Activated CD4-positive, CD25-positive, alpha-beta regulatory T cell treated with anti-CD3 and anti-CD28 coated beads, Interleukin-2, amount 50 U/mL, for 24 hours (primary cell): Measurements from ENCODE around the gene EEPD1.

Experiments
- ATAC-seq, 2 donors: fragments of 150-1000 bp; cut with Tn5 transposase; one replicate each; pipeline ENCODE4 v1.10.0; 2021; ENCODE audit warnings: mild to moderate bottlenecking in 1 of 2, moderate library complexity in 1 of 2

Gene EEPD1

DNA sequence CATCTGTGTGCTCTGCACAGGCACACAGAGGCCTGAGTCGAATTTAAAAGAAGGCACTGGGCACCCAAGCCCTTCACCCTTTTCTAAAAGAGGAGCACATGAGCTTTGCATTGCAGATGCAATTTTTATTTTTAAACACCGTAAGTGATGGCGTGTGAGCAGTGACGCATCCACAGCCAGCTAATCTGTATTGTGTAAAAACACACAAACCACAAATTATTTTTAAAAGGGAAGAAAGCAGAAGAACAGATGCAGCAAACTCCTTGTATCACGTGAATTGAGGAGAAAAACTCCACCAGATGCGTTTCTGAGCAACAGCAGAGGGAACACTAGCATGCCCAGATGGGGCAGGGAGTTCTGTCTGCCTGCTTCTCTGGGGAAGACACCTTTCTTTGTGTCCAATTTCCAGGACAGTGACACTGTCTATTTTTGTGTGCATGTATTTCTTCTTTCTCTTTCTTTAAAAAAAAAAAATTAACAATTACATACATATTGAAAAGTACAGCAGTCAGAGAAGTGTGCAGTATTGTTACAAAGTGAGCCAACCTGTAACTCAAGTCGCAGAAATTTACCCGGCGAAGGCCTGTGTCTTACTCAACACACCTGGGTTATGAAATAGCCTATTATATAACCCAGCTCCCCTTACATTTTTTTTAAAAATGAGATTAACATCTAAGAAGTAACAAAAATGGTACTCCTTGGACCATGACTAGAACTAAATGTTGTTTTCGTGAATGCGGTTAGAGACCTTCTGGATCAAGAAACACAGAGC, 39.2 kb downstream of the EEPD1 start:
- no peak for ATAC-seq

DNA sequence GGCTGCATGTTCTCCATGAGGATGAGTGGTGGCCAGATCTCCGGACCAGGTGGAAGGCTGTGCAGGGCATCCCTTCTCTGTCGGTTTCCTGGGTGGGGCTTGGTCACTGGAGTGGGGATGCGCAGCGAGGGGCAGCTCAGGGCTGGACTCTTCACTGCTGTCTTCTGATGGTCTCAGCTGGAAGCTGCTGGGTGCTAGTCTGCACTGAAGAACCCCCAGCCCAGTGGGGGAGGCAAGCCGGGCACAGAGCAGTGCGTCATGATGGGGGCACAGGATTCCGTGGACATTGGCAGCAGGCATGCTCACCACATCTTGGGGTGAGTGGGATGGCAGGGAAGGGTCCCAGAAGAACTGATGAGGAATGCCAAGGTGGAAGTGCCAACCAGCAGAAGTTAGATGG, 39.8 kb downstream of the EEPD1 start:
- no peak for ATAC-seq

DNA sequence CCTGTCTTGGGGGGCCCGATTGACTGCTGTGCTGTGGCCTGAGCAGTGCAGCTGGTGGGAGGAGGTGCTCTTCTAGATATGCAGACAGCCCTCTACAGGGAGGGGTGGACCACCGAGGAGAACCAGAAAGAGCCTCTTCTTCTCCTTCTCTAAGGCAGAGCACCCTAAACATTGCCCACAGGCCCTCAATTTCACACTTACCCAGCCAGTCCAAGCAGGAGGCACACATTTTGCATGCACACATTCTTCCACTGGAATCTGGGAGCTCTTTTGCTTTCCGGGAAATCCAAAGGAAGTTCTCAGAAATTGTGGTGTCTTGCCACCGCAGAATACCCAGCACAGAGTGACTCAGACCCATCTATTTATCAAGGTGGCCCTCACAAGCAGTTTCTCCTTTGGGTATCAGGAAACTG, 45.8 kb downstream of the EEPD1 start:
- no peak for ATAC-seq

DNA sequence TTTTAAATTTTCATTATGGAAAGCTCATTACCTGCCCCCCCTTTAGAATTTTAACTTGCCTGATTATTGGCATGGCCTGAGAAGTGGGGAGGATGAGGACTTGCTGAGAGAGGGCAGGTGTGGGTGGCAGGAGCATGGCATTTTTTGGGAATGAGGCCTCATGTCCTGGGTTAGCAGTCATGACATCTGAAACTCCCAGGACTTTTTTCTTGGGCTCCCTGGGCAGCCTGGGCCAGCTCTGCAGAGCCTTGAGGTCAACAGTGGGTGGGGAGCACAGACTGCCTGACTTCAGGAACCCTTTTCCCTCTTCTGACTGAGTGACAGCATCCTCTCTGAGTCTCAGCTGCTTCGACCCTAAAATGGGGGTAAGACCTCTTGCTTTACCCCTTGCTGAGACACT, 46.3 kb downstream of the EEPD1 start:
- ATAC-seq, result no peak

DNA sequence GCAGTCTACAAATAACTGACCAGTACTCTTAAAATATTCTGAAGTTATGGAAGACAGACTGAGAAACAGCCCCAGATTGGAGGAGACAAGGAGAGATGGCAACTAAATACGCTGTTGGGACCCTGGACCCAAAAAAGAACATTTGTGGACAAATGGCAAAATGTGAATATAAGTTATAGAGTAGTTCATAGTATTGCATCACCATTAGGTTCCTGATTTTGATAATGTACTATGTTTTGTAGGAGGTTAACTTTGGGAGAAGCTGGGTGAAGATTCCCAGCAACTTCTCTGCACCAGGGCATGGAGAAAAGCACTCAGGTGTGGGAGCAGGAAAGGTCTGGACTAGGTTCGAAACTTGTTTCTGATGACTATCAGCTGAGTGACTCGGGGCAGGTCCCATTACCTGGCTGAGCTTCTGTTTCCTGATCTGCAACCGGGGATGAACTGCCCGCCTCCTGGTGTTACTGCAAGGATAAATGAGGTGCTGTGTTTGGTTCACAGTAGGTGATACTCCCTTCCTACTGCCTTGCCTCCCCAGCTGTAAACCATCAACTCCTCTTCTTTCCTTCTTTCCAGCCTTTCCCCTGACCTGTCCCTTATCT, 48.2 kb downstream of the EEPD1 start:
- no peak for ATAC-seq

DNA sequence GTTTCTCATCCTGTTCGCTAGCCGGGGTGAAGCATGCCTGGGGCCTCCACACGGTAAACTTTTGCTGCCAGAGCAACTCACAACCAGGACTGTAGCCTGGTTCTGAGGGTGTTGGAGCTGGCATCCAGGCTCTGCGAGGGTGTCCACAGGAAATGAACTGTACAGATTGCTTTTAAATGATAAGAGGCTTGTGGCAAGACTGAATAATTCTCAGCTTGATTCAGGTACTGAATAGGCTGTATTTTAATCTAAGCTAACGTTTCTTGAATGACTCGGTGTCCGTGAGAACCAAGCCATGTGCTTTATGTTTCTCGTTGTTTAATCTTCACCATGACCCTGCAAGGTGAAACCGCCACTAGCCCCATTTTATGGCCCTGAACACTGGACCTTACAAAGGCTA, 49.3 kb downstream of the EEPD1 start:
- peak; percentile 35 to 69 for ATAC-seq

DNA sequence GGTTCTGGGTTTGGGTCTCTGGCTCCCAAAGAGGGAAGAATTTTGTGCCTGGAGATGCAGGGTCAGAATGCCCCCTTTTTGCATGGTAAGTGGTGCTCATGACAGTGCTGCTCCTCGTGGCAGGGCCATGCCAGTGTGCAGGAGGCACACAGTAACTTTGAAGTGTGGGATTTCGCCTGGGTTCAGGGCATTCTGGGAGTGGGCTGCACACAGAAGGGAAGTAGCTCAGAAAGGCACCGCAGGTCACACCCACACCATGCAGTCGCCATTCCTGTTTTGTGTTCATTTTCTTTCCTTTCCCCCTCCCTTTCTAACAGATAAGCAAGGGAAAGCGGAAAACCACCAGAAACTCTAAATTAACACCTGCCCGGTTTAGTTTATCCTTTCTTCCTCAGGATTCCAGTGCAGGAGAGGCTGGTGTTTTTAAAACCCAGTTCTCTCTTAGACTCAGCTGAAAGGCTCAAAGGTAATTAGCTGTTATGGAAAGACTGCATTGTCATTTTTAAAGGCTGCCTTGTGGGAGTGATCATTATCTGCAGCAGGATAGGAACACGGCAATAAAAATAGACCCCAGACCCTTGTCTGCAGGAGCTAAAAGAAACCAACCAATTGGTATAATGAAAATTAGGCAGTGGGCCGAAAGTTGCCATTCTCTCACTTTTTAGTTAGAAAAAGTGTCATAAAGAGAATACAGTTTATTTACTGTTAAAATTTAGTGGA, 50.2 kb downstream of the EEPD1 start:
- ATAC-seq, result no peak

DNA sequence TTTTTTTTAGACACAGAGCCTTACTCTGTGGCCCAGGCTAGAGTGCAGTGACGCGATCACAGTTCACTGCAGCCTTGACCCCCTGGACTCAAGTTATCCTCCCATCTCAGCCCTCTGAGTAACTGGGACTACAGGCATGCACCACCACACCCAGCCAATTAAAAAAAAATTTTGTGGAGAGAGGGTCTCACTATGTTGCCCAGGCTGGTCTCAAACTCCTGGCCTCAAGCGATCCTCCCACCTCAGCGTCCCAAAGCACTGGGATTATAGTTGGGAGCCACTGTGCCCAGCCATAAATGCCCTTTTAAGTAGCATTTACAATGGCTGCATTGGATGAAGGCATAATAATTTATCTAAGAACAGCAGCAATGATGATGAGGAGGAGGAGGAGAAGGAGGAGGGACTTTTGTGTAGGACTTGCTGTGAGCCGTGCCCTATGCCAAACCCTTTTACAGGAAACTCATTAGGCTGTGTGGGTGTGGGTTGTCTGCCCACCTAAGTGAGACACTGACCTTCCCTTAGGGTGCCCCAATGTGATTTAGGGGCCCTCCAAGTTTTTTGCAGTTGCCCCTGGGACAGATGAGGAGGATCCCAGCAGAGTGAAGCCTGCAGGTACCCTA, 51.1 kb downstream of the EEPD1 start:
- ATAC-seq, result no peak

DNA sequence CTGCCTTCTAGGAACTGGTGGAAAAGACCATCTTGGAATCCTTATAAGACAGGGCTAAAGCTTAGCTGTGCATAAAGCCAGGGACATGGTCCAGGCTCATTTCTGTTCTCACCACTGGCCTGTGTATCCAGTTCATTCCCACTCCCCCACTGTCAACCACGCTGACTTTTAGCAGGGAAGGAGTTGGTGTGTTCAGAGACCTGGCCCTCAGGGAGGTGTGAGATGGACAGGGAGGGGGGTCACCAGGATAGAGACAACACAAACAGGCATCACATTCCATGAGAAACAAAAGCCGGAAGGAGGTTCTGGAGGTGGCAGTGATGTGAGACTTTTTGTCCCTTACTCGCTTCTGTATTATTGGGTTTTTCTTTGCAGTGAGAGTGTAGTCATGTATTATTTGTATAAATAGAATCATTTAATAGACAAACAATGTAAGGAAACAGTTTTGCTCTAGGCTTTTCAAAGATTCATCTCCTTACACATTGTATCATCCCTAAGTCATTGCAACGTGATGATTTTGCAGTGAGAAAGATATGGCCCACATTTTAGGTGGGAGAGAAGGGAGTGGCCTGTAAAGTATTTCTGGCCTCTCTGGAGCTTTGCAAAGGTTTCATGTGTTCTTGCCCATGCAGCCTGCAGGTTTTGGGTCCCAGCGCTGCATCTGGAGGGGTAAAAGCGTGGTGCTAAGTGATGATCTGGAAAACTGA, 52.0 kb downstream of the EEPD1 start:
- ATAC-seq, result no peak

DNA sequence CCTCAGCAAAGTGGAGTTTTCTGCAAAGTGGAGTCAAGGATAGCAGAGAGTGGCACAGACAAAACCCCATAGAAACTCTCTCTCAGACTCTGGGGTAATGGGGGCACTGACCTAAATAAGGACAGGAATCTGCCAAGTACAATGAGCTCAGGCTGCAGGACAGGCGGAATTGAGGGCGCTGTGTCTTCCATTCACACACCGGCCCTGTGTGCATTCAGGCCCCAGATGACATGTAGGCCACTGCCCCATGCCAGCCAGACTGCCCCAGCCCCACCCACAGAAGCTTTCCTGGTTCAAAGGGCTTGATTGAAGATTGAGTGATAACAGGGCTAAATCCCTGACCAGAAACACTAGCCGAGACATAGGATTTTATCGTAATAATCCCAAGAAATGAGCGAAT, 52.7 kb downstream of the EEPD1 start:
- no peak for ATAC-seq

DNA sequence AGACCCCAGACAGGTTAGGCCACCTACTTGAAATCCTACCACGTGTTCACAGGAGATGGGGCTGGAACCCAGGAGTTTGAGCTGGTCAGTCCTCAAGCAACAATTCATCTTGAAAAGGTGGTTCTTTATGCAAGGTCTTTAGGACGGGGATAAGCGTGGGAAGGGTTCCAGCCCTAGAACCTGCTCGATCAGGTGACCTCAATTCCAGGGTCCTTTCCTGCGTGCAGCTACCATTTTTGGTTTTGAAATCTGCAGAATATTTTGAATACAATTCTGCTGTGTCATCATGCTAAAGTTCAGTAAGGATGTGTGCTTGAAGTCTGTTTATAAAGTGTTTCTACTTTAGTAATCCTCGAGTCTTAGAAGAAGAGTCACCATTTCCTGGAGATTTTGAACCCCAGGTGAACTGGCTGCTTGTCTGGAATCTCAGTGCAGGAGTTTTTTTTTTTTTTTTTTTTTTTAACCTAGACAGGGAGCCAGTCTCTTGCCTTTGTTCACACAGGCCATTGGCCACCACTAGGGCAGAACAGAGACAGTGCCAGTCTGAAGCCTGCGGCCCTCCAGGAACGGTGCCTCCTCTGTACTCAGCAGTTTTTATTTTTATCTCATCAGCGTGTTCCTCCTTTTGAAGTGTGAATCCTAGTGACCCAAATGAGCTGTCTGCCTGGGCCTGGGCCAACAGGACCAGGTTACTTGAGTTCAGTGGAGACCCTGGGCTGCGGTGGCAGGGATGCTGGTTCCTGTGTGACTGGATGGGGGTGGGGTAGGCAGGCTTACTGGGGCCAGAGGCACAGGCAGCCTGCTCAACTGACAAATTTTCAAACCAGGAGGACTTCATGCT, 54.6 kb downstream of the EEPD1 start:
- ATAC-seq, result peak in 1 of 2 donors; percentile 24

DNA sequence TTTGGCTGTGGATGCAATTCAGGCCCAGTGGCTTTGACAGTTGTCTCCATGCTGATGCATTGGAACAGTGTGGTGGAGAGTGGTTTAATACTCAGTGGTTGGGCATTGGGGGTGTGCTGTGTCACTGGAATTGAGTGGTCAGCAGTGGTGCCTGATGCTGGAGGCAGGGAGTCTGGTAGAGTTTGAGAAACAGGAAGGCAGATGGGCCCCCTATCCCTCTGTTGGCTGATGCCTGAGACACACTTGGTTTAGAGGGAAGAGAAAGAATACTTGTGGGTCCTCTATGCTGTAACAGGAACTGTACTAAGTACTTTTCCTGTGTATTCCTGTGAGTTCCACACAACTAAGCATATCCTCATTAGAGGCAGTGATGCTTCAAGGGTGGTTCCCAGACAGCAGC, 55.4 kb downstream of the EEPD1 start:
- no peak for ATAC-seq

DNA sequence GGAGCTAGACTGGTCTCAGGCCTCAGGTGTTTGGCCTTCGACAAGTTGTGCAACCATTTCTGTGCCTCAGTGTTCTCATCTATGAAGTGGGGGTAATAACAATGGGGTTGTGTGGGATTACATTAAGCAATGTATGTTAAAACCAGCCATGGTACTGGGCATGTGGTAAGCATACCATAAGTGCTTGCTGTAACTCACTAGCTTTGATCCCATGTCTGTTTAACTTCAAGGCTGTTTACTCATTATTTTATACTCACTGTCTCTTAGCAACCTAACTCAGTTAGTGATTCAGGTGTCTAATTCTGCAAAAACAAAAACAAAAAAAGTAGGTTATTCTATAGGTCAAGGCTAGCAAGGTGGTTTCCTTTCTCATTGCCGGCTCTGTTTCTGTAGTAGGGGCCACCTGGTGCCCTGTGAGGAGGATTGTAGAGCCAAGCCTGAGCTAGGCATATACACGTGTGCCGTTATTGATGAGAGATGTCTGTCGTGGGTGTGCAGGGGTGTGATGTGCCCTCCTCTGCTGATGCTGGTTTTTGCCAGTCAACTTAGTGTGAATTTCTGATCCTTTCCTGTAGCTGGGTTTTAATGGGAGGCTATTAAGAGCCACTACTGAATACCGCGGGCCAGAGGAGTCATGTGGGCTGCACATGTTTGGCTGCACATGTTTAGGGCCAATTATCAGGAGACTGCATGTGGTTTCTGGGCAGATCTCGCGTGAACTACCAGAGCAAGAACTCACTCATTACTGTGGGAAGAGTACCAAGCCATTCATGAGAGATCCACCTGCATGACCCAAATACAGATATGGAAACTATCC, 56.2 kb downstream of the EEPD1 start:
- ATAC-seq, result peak; percentile 73 to 83

DNA sequence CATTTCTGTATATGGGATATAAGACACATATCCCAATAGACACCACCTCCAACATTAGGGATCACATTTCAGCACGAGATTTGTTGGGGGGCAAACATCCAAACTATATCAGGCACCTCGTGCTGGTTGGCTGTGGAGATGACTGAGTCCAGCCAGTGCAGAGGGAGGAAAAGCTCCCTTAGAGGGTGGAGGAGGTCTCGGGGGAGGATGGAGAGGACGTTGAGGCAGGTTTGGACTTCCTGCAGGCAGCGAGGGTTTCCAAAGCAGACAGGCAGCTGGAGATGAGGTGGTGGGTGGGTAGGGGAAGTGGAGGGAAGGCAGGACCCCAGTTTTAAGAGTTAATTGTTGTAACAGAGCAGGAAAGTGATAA, 56.7 kb downstream of the EEPD1 start:
- no peak for ATAC-seq

DNA sequence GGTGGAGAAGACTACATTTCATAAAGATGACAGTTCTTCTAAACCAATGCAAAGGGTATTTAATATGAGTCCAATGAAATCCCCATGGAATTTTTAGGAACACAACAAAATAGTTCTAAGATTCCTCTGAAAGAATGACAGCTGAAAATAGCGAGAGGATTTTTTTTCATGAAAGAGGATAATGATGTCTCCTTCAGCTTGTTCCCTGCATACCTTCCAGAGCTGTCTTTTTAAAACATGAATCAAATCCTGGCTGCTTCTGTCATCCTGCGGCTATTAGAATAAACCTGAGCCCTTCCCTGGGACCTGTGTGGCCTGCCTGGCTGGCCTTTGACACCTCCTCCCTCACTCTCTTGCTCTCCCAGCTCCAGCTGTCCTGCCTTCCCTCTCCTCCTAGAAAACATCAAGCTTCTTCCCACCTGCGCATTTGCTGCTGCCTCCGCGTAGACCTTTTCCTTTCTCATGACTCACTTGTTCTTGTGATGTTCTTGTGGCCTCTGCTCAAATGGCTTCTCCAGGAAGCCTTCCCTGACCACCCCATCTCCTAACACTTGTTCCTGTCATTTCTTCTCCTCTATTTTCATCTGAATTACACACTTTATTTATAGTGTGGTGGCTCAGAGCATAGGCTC, 57.4 kb downstream of the EEPD1 start:
- no peak for ATAC-seq

DNA sequence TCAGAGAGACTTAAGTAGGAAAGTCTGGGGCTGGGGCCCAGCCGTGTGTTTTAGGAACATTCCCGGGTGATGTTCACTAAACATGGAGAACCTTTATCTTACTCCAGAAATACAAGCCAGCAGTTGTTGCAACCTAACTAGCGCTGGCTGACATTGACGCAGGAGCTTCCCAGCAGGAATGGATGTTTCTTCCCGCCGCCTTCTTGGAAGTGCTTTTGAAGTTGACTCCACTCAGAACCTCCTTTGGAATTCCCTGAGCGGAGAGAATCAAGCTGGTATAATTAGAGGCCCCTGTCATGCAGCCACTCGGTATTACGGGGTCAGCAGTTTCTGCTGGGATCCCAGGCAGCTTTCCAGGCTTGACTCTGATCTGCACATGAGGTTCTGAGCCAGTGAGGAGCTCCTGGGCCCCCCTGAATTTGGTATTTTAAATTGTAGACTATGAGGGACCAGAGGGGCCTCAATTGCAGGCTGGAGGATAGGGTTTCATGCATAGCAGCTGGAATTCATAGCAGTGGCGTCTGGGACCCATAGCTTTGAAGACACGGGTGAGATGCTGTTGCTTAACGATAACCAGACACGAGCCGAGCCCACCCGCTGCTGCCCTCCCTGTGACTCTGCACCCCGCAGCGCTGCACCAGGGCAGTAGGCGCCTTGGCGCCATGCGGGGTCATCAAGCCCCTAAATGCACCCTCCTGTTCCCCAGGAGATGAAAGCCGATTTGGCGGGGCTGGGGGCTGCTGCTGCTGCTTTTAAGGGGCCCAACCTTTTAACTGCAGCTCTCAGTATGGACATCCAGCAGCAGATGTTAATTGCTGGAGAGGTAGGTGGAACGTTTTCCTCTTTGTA, 61.8 kb downstream of the EEPD1 start:
- no peak for ATAC-seq

DNA sequence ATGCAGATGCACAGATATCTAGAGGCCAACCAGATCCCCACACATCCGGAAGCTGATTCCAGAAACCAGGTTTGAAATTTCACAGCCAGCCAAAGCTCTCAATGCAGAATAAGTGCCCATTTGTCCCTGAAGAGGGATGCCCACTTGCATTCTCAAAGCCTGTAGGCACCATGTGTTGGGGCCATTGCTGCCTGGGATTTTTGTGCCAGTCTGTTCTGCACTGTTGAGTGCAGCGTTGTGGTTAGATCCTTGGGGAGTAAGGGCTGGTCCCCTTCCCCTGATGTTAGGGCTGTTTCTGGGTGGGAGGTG, 62.4 kb downstream of the EEPD1 start:
- ATAC-seq, result no peak

DNA sequence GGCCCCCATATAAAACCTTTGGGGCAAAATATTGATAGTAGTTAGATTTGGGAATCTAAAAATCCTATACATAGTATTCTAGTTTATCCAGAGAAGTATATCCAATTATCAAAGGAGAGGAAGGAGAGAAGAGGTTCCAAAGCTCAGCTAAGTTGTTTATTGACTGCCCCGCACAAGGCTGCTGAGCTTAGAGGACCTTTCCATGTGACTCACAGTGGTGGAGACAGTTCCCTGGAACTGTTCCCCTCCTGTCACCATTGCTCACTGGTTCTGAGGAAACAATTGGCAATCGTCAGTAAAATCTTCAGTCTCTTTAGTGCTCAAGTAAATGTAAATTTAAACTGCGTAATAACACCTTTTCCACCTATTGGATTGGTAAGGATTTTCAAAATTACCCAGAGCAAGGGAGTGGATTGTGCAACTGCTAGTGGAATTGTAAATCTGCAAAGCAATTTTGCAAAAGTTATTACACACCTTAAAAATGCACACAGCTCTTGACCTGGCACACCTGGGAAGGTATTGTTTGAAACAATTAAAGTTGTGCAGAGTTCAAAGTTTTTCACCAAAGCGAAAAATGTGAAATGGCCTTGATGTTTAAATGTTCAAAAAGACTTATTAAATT, 63.1 kb downstream of the EEPD1 start:
- no peak for ATAC-seq

DNA sequence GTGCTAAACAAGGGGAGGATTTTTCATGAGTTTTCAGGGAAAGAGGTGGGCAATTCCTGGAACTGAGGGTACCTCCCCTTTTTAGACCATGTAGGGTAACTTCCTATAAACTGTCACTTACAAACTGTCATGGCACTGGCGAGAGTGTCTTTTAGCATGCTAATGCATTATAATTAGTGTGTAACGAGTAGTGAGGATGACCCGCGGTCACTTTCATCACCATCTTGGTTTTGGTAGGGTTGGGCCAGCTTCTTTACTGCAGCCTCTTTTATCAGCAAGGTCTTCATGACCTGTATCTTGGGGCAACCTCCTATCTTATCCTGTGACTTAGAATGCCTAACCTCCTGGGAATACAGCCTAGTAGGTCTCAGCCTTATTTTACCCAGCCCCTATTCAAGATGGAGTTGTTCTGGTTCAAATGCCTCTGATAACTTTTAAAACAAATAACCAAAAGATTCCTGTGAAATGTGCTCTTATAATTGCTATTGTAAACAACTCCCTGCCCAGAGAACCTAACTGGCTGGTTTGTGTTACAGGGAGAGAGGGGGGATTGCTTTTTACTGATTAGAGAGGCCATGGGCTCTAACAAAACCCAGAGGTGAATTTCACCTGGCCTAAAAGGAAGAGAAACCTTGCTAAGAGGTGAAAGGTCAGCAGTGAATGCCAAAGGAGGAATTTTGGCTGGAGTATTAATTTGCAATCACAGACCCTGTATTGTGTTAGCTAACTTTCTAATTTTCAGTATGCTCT, 64.3 kb downstream of the EEPD1 start:
- ATAC-seq, result no peak
